ENCODE data around the gene MAP4K5. TPM values are rescaled to one million over a fixed set of nuclear protein-coding genes. Genes with fewer than 3 reads are reported as not detected.

Gene MAP4K5
- total and polyA plus RNA-seq, 4 donors: 7.7 to 47.1 (median 19.3) TPM

GRCh38 chr14:50434528-50434927 lies 97.8 kb downstream of the MAP4K5 start:
- Histone ChIP-seq H3K36me3 (ENCODE audit: control insufficient read depth in 4 of 4, insufficient read depth in 3 of 4, low read depth in 1 of 4, low read length in 3 of 4) (peaks cover 4 to 25% (median 15%) of the 10 kb centered on the region in 4 donors), H3K9ac (ENCODE audit: low read depth in 1 of 2, low read length in 2 of 2) (no peak overlapping the region), H3K4me1 (ENCODE audit: control insufficient read depth in 4 of 4, insufficient read depth in 4 of 4, low read length in 3 of 4) (no peaks in the 10 kb centered on the region), H3K9me3 (ENCODE audit: control insufficient read depth in 4 of 4, low read length in 3 of 4) (no peaks in the 10 kb centered on the region), H3K4me3 (ENCODE audit: low read depth in 1 of 3, low read length in 3 of 3) (no peak overlapping the region), H3K27ac (ENCODE audit: low read depth in 1 of 2, low read length in 2 of 2) (no peak overlapping the region), H3K27me3 (ENCODE audit: control insufficient read depth in 4 of 4, insufficient read depth in 4 of 4, low read length in 3 of 4) (no peaks in the 10 kb centered on the region)
- TF ChIP-seq HNF4G (IDR thresholded peaks at IDR 0.05) (no peak), NR2F2 (IDR thresholded peaks at IDR 0.05) (no peak)
- no peak for DNase-seq (ENCODE audit: low spot score)

- no peak for DNase-seq (ENCODE audit: low spot score)
- Histone ChIP-seq H3K4me3 (ENCODE audit: low read depth in 1 of 3, low read length in 3 of 3) (no peak overlapping the region), H3K9me3 (ENCODE audit: control insufficient read depth in 4 of 4, low read length in 3 of 4) (no peaks in the 10 kb centered on the region), H3K36me3 (ENCODE audit: control insufficient read depth in 4 of 4, insufficient read depth in 3 of 4, low read depth in 1 of 4, low read length in 3 of 4) (peaks cover 4 to 16% (median 11%) of the 10 kb centered on the region in 4 donors), H3K27me3 (ENCODE audit: control insufficient read depth in 4 of 4, insufficient read depth in 4 of 4, low read length in 3 of 4) (no peaks in the 10 kb centered on the region), H3K27ac (ENCODE audit: low read depth in 1 of 2, low read length in 2 of 2) (no peak overlapping the region), H3K9ac (ENCODE audit: low read depth in 1 of 2, low read length in 2 of 2) (no peak overlapping the region), H3K4me1 (ENCODE audit: control insufficient read depth in 4 of 4, insufficient read depth in 4 of 4, low read length in 3 of 4) (no peaks in the 10 kb centered on the region)
- TF ChIP-seq FOXA2 (IDR thresholded peaks at IDR 0.05) (no peak), SP1 (IDR thresholded peaks at IDR 0.05) (no peak), TAF1 (conservative IDR thresholded peaks at IDR 0.05) (no peak), RAD21 (IDR thresholded peaks at IDR 0.05) (no peak), ATF3 (IDR thresholded peaks at IDR 0.05) (no peak), HNF4G (IDR thresholded peaks at IDR 0.05) (peak; percentile 28), REST (IDR thresholded peaks at IDR 0.05) (no peak), ZBTB33 (IDR thresholded peaks at IDR 0.05) (peak; percentile 27), MAX (IDR thresholded peaks at IDR 0.05) (no peak), EGR1 (IDR thresholded peaks at IDR 0.05; ENCODE audit: low read depth in 2 of 2) (no peak), GABPA (IDR thresholded peaks at IDR 0.05 in 1 of 2, conservative IDR thresholded peaks at IDR 0.05 in 1 of 2) (no peak), HNF4A (conservative IDR thresholded peaks at IDR 0.05) (peak; percentile 70 to 81), FOXA1 (IDR thresholded peaks at IDR 0.05) (no peak), RXRA (IDR thresholded peaks at IDR 0.05) (peak; percentile 25 to 29)
- 98% methylated on average over 1 of the region's 1 CpG for WGBS
Observed at GRCh38 chr14:50432131-50432530, 100.2 kb downstream of the MAP4K5 start.

Measured in liver (tissue), 9 donors.